ENCODE results near the gene CENPO.

CENPO gene

GRCh38 chr2:24792874-24793760 is at the start of gene CENPO, which contains the start of gene PTRHD1:
TSS of gene CENPO (plus strand) at chr2:24793425. CDS start at chr2:24793920, 495 bp downstream.
TSS of gene PTRHD1 (minus strand) at chr2:24793391. CDS start at chr2:24793377, 14 bp downstream.
- DNase-seq: peak; percentile 83 to 100 (median 95)

GRCh38 chr2:24743924-24744323 is 49.3 kb upstream of the CENPO start:
- DNase-seq: peak in 1 of 51 donors; percentile 10

- DNase-seq: no peak
These were observed 48.9 kb upstream of the CENPO start for GRCh38 chr2:24744356-24744755.

GRCh38 chr2:24745825-24746224 is 47.4 kb upstream of the CENPO start:
- DNase-seq: no peak

GRCh38 chr2:24747299-24747698 is 45.9 kb upstream of the CENPO start:
- DNase-seq: no peak

- no peak for DNase-seq
These were observed 44.0 kb upstream of the CENPO start for GRCh38 chr2:24749069-24749691.

- no peak for DNase-seq
These were observed 38.1 kb upstream of the CENPO start for GRCh38 chr2:24754985-24755705.

GRCh38 chr2:24756789-24757188 is 36.4 kb upstream of the CENPO start:
- no peak for DNase-seq

GRCh38 chr2:24761866-24762265 is 31.4 kb upstream of the CENPO start:
- peak in 6 of 51 donors; percentile 3 to 19 (median 8) for DNase-seq

GRCh38 chr2:24762518-24762917 is 30.7 kb upstream of the CENPO start:
- no peak for DNase-seq

GRCh38 chr2:24763843-24764242 is 29.4 kb upstream of the CENPO start:
- DNase-seq: no peak

- DNase-seq: no peak
These were observed 26.6 kb upstream of the CENPO start for GRCh38 chr2:24766609-24767008.

GRCh38 chr2:24768013-24768412 is 25.2 kb upstream of the CENPO start:
- DNase-seq: no peak

GRCh38 chr2:24768601-24769000 is 24.6 kb upstream of the CENPO start:
- DNase-seq: no peak

GRCh38 chr2:24771061-24771460 is 22.2 kb upstream of the CENPO start:
- no peak for DNase-seq

- no peak for DNase-seq
These were observed 21.2 kb upstream of the CENPO start for GRCh38 chr2:24771764-24772586.

GRCh38 chr2:24774373-24774772 is 18.9 kb upstream of the CENPO start:
- no peak for DNase-seq

GRCh38 chr2:24779116-24779515 is 14.1 kb upstream of the CENPO start:
- no peak for DNase-seq

GRCh38 chr2:24783641-24784040 is 9.6 kb upstream of the CENPO start:
- no peak for DNase-seq

GRCh38 chr2:24785671-24786321 is 7.4 kb upstream of the CENPO start:
- no peak for DNase-seq

- DNase-seq: no peak
These were observed 5.7 kb upstream of the CENPO start for GRCh38 chr2:24787532-24787931.
